HG02642 (cell line): ENCODE results near the gene KIF5C.
A peak's percentile ranks its signal among the peaks of the same experiment; 100 is the strongest.

Experiments used
- ATAC-seq: cut with Tn5 transposase; IDR thresholded peaks from one replicate; pipeline ENCODE4 v1.9.1; 2021; ENCODE audit warnings: mild to moderate bottlenecking; ENCODE audit not compliant: unreplicated experiment, poor library complexity

The KIF5C gene

GRCh38 chr2:149006883-149007543 lies 132.0 kb downstream of the KIF5C start:
- ATAC-seq, result no peak

DNA sequence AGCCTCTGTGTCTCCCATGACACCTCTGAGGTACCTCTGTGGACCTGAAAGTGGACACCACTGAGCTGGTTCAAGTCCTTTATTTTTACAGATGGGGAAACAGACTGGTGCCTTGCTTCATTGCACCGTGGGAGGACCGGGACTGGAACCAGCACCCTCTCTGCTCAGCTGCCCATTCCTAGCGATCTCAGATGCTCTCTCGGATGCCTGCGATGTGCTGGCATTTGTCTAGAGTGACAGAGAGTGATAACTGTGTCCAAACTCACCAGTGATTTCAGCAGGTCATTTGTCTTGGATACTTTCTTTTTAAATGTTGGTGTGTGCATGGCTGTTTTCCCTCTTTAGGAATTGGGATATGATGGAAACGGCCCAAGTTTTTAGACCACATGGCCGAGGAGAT lies 133.4 kb downstream of the KIF5C start:
- no peak for ATAC-seq

- no peak for ATAC-seq
These were observed 134.8 kb downstream of the KIF5C start for GRCh38 chr2:149009576-149010461.

DNA sequence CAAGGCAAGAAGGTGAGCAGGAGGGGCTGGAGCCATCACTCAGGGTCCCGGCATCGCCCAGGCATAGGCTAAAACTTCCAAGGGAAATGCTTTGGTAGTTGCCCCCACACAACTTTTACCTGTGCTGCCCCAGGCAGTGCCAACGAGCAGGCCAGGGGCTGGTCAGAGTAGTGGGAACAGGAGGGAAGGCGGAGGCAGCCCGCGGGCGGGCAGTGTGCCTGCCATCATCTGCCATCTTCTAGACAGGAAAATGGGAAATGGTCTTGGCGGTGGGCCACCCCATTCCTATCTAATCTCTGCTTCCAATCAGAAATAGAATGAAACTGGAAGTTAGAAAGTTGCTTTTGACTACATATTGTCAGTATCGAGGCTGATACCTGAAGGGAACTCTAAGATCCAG lies 137.5 kb downstream of the KIF5C start:
- ATAC-seq, result no peak

- ATAC-seq, result no peak
These were observed 140.5 kb downstream of the KIF5C start for GRCh38 chr2:149015501-149015900.

DNA sequence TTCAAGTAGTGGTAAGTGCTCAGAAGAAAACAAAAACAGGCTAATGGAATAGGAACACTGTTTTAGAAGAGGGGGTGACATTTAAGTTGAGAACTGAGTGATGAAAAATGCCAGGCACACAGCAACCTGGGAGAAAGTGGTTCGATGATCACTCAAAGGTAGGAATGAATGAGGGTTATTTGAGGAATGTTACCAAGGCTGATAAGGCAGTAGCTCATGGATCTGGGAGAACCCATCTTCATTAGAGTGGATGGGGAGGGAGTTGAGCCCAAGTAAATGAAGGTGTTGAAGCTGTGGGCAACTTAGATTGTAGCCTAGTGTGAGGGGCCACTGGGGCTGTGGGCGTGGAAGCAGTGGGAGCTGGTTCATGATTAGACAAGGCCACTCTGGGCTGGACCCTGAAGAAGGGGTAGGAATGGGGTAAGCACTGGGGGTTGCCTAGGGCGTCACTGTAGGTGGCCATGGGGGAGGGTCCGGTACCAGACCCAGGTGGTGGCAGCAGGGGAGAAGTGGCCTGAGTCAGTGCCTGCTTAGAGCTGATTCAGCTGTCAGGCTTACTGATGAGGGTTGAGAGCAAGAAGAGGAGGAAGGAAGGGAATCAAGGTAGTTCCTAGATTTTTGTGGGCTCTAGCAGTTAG lies 141.0 kb downstream of the KIF5C start:
- no peak for ATAC-seq

GRCh38 chr2:149017116-149017985 lies 142.3 kb downstream of the KIF5C start:
- ATAC-seq, result no peak

DNA sequence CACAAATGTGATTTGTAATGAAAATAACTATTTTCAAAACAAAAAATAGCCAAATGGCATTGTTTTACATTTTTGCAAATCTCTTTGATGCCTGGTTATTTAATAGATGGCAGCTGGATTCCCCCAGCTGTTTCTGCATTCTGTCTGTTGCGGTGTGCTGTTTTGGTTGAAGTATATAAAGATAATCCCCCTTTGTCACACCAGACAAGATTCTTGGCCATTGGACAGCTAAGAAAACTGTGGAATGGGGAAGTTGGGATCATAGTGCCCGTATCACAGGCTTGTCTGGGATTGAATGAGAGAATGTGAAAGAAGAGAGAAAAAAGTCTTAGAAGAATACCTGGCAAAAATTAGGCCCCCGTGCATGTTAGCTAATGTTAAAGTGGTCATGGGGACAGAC lies 144.0 kb downstream of the KIF5C start:
- no peak for ATAC-seq

DNA sequence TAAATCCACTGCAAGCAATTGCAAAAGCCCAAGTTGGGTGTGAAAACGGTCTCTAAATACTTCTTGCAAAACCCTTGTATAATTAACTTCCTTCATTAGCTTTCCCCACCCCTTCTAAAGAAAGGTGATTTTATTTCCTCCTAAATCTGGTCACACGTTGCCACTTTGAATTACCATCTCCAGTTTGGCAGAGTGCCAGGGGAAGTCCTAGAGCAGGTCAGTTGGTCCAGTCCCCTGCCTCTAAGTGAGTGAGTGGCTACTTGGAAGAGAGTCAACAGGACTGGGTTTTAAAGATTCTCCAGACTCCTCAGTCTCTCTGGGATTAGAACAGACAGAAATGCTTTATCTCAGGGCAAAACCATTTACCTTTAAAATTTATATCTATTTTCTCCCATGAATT lies 144.7 kb downstream of the KIF5C start:
- ATAC-seq, result no peak

DNA sequence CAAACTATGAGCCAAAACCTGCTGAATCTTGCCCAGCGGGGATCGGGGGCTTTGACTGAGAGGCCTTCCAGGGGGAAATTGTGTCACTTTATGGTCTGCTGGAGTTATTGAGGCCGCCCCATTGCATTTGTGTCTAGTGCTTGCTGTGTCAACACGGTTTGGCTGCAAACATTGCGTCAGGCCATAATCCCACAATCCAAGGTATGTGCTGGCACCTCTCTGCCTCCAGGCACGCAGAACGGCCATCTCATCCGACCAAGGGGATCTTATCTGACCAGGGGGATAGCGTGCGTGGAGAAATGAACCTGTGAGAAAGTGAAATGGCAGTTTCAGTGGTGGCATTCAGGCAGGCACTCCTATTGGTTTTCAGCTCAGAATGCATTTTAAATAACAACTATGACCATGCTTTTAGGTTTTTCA lies 145.4 kb downstream of the KIF5C start:
- peak; percentile 44 for ATAC-seq

DNA sequence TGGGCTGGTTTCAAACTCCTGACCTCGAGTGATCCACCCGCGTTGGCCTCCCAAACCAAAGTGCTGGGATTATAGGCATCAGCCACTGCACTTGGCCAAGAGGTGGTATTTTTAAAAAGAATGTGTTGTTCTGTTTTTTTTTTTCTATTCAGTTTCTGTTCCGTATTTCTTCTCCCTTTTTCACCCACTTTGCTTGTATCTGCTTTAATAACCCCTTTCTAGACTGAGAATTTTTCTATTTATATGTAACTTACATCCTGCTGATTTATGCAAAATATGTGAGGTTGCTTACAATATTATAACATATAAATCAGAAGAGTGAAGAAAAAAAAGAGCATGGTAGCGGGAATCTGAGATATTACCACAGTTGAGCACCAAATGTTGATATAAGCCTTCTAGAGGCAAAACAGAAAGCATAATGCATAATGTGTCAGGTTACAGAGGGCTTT lies 146.3 kb downstream of the KIF5C start:
- ATAC-seq, result peak; percentile 61

GRCh38 chr2:149021761-149022160 lies 146.7 kb downstream of the KIF5C start:
- peak; percentile 71 for ATAC-seq

GRCh38 chr2:149023091-149023490 lies 148.1 kb downstream of the KIF5C start:
- no peak for ATAC-seq

DNA sequence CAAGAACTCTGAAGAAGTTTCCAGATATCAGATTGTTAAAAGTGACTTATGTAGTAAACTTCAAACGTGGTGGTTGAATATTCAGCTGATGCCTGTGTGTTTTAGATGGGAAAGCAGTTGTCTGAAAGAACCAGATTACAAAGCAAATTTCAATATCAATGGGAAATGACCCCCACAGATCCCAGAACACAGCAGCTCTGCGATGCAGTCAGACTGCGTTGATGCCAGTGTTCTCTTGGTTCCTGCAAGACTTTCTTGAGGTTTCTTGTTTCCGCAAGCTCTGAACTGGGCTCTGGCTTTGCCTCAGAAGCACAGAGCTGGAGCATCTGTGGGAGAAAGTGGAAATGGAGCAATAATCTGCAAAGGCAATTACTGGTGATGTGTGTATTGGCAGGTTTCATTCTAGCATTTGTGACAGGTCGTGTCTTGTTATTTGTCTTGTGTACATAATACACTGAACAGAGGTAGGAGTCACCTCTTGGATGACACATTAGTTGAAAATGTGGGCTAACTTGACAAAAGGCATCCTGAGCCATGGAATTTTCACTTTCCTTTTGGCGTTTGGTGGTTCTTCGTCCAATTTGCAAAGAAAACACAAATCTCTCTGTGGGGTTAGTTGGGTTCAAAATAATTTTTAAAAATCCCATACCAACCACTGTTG lies 152.7 kb downstream of the KIF5C start:
- ATAC-seq, result no peak

DNA sequence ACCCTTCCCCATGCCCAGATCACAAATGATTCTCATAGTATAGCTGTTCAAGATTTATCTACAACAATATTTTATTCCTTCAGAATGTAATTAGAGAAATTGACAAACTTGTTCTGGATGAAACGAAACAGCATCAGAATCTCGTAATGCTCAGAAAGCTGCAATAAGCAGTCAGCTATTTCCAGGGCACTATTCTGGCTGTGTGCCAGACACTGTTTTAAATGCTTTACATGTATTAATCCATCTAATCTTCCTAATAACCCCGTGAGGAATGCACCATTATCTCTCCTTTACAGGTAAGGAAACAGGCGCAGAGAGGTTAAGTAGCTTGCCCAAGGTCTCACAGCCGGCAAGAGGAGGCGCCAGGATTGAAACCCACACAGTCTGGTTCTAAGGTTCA lies 153.3 kb downstream of the KIF5C start:
- ATAC-seq, result no peak

DNA sequence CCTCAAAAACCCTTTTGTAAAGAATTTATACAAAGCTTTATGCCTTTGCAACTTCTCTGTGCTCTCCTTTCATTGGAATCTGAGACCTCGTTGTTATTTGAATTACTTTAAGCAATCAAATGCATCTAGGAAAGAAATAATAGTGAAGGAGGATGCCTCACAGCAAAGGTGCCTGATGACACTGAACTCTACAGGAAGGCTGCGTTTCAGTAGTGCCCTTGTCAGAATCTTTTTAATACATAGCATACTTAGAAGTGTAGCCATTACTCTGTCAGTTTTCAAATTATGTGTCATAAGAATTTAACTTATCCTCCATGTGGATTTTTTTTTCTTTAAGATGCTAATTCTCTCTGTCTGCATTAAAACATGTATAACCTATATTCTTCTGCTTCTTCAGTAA lies 153.9 kb downstream of the KIF5C start:
- ATAC-seq, result no peak

DNA sequence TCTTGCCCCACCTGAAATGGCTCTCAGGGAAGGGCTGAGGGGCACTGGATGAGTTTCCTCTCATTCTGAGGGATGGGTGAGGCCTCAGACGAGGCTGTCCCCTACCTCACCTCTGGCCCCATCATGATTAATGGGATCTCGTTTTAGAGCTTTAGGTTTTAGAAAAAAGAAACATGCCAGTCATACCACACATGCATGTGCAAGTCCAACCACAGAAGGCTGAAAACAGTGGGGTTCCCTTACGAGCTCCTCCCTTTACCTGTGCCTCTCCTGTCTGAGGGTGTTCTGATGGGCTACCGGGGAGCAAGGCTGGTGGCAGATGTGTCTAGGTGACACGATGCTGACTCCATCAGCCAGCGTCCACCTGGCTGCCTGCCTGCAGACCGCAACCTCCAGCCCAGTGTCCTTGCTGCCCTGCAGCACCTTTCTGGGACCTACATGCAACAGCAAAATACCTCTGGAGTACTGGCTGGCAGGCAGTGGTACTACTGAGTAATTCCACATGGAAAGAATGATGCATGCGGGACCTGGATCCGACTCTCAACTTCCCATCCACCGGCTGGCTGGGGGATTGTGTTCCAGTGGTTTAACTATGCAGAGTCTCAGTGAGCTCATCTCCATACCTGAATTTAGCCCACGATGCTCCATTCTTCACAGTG lies 154.4 kb downstream of the KIF5C start:
- ATAC-seq, result no peak

DNA sequence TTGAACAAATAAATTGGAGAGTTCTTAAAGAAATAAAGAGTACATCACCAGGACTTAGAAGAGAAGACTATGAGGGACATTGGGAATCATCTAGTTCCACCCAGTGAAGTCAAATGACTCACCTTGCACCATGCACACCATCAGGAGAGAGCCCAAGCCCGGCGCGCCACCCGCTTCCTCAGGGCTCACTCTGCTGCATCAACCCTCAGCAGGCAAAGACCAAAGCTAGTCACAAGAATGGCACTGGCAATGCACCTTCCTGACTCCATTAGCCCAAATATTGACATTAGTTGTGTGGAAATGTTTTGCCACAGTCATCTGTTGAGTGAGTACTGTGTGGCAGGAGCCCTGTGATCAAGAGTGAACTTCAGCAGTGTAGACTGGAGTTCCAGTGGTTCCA lies 156.4 kb downstream of the KIF5C start:
- ATAC-seq, result no peak

- no peak for ATAC-seq
These were observed 158.7 kb downstream of the KIF5C start for GRCh38 chr2:149033716-149034115.
